Neuronal stem cell (in vitro differentiated cells): ENCODE measurements around the gene RAP1A.

Experiments used
- DNase-seq: peaks from one replicate; pipeline ENCODE4 v3.0.0-alpha.2; 2013; ENCODE audit warnings: low spot score
- H2AFZ ChIP-seq: one replicate; pipeline ENCODE4 v1.6.1; 2013; ENCODE audit warnings: mild to moderate bottlenecking, low read length, inconsistent platforms
- H2AK5ac ChIP-seq: 2 replicates; pipeline ENCODE4 v1.6.1; 2013; ENCODE audit warnings: low read depth, mild to moderate bottlenecking, inconsistent platforms, low read length, moderate library complexity, mixed read lengths
- H2BK120ac ChIP-seq: 2 replicates; pipeline ENCODE4 v1.6.1; 2013; ENCODE audit warnings: low read depth, mild to moderate bottlenecking, inconsistent platforms, low read length, moderate library complexity, mixed read lengths
- H2BK12ac ChIP-seq: one replicate; pipeline ENCODE4 v1.6.1; 2013; ENCODE audit warnings: low read length, inconsistent platforms
- H2BK15ac ChIP-seq: 2 replicates; pipeline ENCODE4 v1.6.1; 2013; ENCODE audit warnings: mild to moderate bottlenecking, low read length, inconsistent platforms, mixed read lengths
- H2BK5ac ChIP-seq: one replicate; pipeline ENCODE4 v1.6.1; 2013; ENCODE audit warnings: inconsistent platforms, mild to moderate bottlenecking, low read length, moderate library complexity
- H3K14ac ChIP-seq: one replicate; pipeline ENCODE4 v1.6.1; 2013; ENCODE audit warnings: low read length, inconsistent platforms
- H3K18ac ChIP-seq: 2 replicates; pipeline ENCODE4 v1.6.1; 2013; ENCODE audit warnings: low read length, inconsistent platforms
- H3K23ac ChIP-seq: 2 replicates; pipeline ENCODE4 v1.6.1; 2013; ENCODE audit warnings: low read depth, mild to moderate bottlenecking, mixed read lengths, low read length, inconsistent platforms; ENCODE audit not compliant: poor library complexity
- H3K27ac ChIP-seq: replicated peaks from 3 replicates; pipeline ENCODE4 v1.5.1; 2013; ENCODE audit warnings: low read length, inconsistent platforms
- H3K27me3 ChIP-seq, 3 experiments: 2 replicates each; pipeline ENCODE4 v1.6.1; 2013; ENCODE audit warnings: low read length in 3 of 3, mild to moderate bottlenecking in 2 of 3, inconsistent platforms in 1 of 3, low read depth in 1 of 3, mixed read lengths in 1 of 3, moderate library complexity in 1 of 3; ENCODE audit not compliant: control insufficient read depth in 3 of 3, insufficient read depth in 3 of 3
- H3K36me3 ChIP-seq, 2 donors: replicated peaks in 1 of 2; 2 replicates each; pipeline ENCODE4 v1.6.1; 2013; ENCODE audit warnings: low read length in 2 of 2; ENCODE audit not compliant: control insufficient read depth in 2 of 2, insufficient read depth in 2 of 2
- H3K4ac ChIP-seq: 2 replicates; pipeline ENCODE4 v1.6.1; 2013; ENCODE audit warnings: inconsistent platforms, mild to moderate bottlenecking, low read length, moderate library complexity
- H3K4me1 ChIP-seq, 2 donors: 1 replicate in 1 of 2; 2 replicates in 1 of 2; pipeline ENCODE4 v1.6.1; 2013; ENCODE audit warnings: low read length in 2 of 2, low read depth in 1 of 2; ENCODE audit not compliant: control insufficient read depth in 2 of 2, insufficient read depth in 1 of 2
- H3K4me2 ChIP-seq: one replicate; pipeline ENCODE4 v1.6.1; 2013; ENCODE audit warnings: mild to moderate bottlenecking, low read length, inconsistent platforms; ENCODE audit not compliant: insufficient read depth, poor library complexity, severe bottlenecking
- H3K4me3 ChIP-seq, 2 donors: 2 replicates each; pipeline ENCODE4 v1.5.1; 2013; ENCODE audit warnings: low read length in 2 of 2, mild to moderate bottlenecking in 2 of 2, inconsistent platforms in 1 of 2, moderate library complexity in 1 of 2
- H3K79me1 ChIP-seq: one replicate; pipeline ENCODE4 v1.6.1; 2013; ENCODE audit warnings: low read depth, mild to moderate bottlenecking, inconsistent platforms, low read length, moderate library complexity
- H3K9ac ChIP-seq: one replicate; pipeline ENCODE4 v1.6.1; 2013; ENCODE audit warnings: mild to moderate bottlenecking, low read depth, low read length, inconsistent platforms; ENCODE audit not compliant: poor library complexity
- H3K9me3 ChIP-seq, 2 donors: replicated peaks in 1 of 2; 2 replicates each; pipeline versions ENCODE3 to v1.6.1; 2013; ENCODE audit warnings: low read length in 2 of 2, mild to moderate bottlenecking in 2 of 2, inconsistent platforms in 1 of 2, low read depth in 1 of 2, mixed read lengths in 1 of 2, moderate library complexity in 1 of 2; ENCODE audit not compliant: control insufficient read depth in 2 of 2, insufficient read depth in 1 of 2
- H4K8ac ChIP-seq: one replicate; pipeline ENCODE4 v1.6.1; 2013; ENCODE audit warnings: low read depth, mild to moderate bottlenecking, inconsistent platforms, low read length, moderate library complexity
- H4K91ac ChIP-seq: one replicate; pipeline ENCODE4 v1.6.1; 2013; ENCODE audit warnings: low read length, low read depth, mild to moderate bottlenecking, inconsistent platforms; ENCODE audit not compliant: poor library complexity
- WGBS, 2 donors: extraction: QIAGEN DNeasy Blood & Tissue Kit; methylation state at CpG; one replicate each; pipeline ENCODE4 v1.1.7; 2013; ENCODE audit warnings: missing lambda C conversion rate in 2 of 2, mixed read lengths in 1 of 2; ENCODE audit not compliant: insufficient read length in 2 of 2, insufficient replicate concordance in 1 of 2; ENCODE audit errors: extremely low coverage in 2 of 2; 5-methylcytosine and 5-hydroxymethylcytosine counted together

The RAP1A gene

GRCh38 chr1:111691886-111692285, 72.3 kb downstream of the RAP1A start:
- Histone ChIP-seq H3K4ac (no peak overlapping the region), H2BK120ac (no peak overlapping the region), H2AFZ (no peak overlapping the region), H3K9me3 (peaks cover 0 to 7% of the 10 kb centered on the region in 2 donors), H2BK12ac (no peak overlapping the region), H2BK5ac (no peak overlapping the region), H3K4me3 (no peak overlapping the region), H3K79me1 (no peaks in the 10 kb centered on the region), H3K36me3 (peaks cover 2 to 53% of the 10 kb centered on the region in 2 donors), H3K4me1 (no peaks in the 10 kb centered on the region), H4K91ac (no peak overlapping the region), H4K8ac (no peak overlapping the region), H3K18ac (no peak overlapping the region), H3K27me3 (no peaks in the 10 kb centered on the region), H3K4me2 (no peak overlapping the region), H2BK15ac (no peak overlapping the region), H3K23ac (no peak overlapping the region), H3K14ac (no peak overlapping the region), H3K9ac (no peak overlapping the region), H2AK5ac (no peak overlapping the region), H3K27ac (no peak overlapping the region)
- DNase-seq = no peak
- WGBS, 2 donors = no CpG with 5 or more reads among the region's 1 CpG

- H3K4me2 ChIP-seq = no peak overlapping the region
- no peak overlapping the region for H2AK5ac ChIP-seq
- peaks cover 5 to 92% of the 10 kb centered on the region in 2 donors for H3K36me3 ChIP-seq
- no peak for DNase-seq
- H2BK15ac ChIP-seq = no peak overlapping the region
- H3K4me3 ChIP-seq = no peak overlapping the region
- H3K23ac ChIP-seq = no peak overlapping the region
- H4K8ac ChIP-seq = no peak overlapping the region
- no peaks in the 10 kb centered on the region for H3K79me1 ChIP-seq
- H2BK120ac ChIP-seq = no peak overlapping the region
- H3K27me3 ChIP-seq = no peaks in the 10 kb centered on the region
- H4K91ac ChIP-seq = no peak overlapping the region
- H2BK5ac ChIP-seq = no peak overlapping the region
- H2BK12ac ChIP-seq = no peak overlapping the region
- H3K14ac ChIP-seq = no peak overlapping the region
- H3K27ac ChIP-seq = no peak overlapping the region
- no peak overlapping the region for H3K4ac ChIP-seq
- no CpG with 5 or more reads among the region's 1 CpG for WGBS, 2 donors
- H3K4me1 ChIP-seq = no peaks in the 10 kb centered on the region
- no peak overlapping the region for H3K9ac ChIP-seq
- no peak overlapping the region for H2AFZ ChIP-seq
- H3K18ac ChIP-seq = no peak overlapping the region
- H3K9me3 ChIP-seq = no peaks in the 10 kb centered on the region
Observed at GRCh38 chr1:111695801-111696200, 76.2 kb downstream of the RAP1A start.

DNA sequence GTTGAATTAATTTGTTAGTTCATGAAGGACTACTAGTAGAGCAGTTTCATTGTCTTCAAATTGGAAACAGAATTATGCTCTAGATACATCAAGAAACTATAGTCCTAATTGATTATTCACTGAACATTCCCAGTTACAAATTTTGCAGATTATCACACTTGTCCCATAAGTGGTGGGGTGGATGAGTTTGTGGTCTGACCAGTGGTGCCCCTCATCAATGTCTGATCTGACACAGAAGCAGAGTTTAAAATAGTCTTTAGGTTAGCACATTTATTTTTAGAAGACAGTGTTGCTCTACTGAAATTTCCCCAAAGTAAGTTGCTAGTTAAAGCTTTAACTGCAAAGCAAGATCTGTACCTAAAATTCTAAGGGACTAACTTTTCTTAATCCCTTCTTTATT, 76.7 kb downstream of the RAP1A start:
- no peak overlapping the region for H3K14ac ChIP-seq
- no peak overlapping the region for H2BK15ac ChIP-seq
- no peak overlapping the region for H3K9ac ChIP-seq
- H2BK120ac ChIP-seq = no peak overlapping the region
- no peak overlapping the region for H3K4me2 ChIP-seq
- H3K18ac ChIP-seq = no peak overlapping the region
- peaks cover 5 to 93% of the 10 kb centered on the region in 2 donors for H3K36me3 ChIP-seq
- no peak for DNase-seq
- H4K91ac ChIP-seq = no peak overlapping the region
- H3K27ac ChIP-seq = no peak overlapping the region
- no peak overlapping the region for H3K4ac ChIP-seq
- no peak overlapping the region for H4K8ac ChIP-seq
- no peaks in the 10 kb centered on the region for H3K9me3 ChIP-seq
- H3K4me1 ChIP-seq = no peaks in the 10 kb centered on the region
- H2AFZ ChIP-seq = no peak overlapping the region
- H2AK5ac ChIP-seq = no peak overlapping the region
- H3K79me1 ChIP-seq = no peaks in the 10 kb centered on the region
- H3K27me3 ChIP-seq = no peaks in the 10 kb centered on the region
- no peak overlapping the region for H3K23ac ChIP-seq
- no peak overlapping the region for H2BK5ac ChIP-seq
- no peak overlapping the region for H2BK12ac ChIP-seq
- H3K4me3 ChIP-seq = no peak overlapping the region

DNA sequence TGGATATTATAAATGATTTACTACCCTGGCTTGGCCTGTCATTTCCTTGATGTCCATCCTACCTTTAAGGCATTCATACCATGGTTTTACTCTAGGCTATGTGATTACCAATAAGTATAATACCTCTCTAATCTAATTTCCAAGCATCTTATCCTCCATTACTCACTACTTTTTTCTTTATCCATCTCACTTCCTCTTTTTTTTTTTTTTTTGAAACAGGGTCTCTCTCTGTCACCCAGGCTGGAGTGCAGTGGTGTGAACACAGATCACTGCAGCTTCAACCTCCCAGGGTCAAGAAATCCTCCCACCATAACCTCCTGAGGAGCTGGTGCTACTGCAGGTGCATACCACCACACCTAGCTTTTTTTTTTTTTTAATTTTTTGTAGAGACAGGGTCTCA, 79.7 kb downstream of the RAP1A start:
- DNase-seq = no peak
- Histone ChIP-seq H2BK12ac (no peak overlapping the region), H2BK15ac (no peak overlapping the region), H3K27me3 (no peaks in the 10 kb centered on the region), H3K9ac (no peak overlapping the region), H3K4me3 (no peak overlapping the region), H3K18ac (no peak overlapping the region), H2BK5ac (no peak overlapping the region), H4K91ac (no peak overlapping the region), H3K4ac (no peak overlapping the region), H2AK5ac (no peak overlapping the region), H3K9me3 (no peaks in the 10 kb centered on the region), H3K27ac (no peak overlapping the region), H2AFZ (no peak overlapping the region), H3K4me1 (no peaks in the 10 kb centered on the region), H3K4me2 (no peak overlapping the region), H3K23ac (no peak overlapping the region), H2BK120ac (no peak overlapping the region), H3K79me1 (no peaks in the 10 kb centered on the region), H3K14ac (no peak overlapping the region), H3K36me3 (peaks cover 8 to 94% of the 10 kb centered on the region in 2 donors), H4K8ac (no peak overlapping the region)
